C4-2B (cell line): Measurements from ENCODE around the gene LRMDA.

Experiments used
- CTCF ChIP-seq: fragments of 450-650 bp; conservative IDR thresholded peaks from 2 replicates; pipeline ENCODE4 v1.5.1; 2017; ENCODE audit warnings: mild to moderate bottlenecking
- ZFX ChIP-seq: fragments of 450-650 bp; IDR thresholded peaks from 2 replicates; pipeline ENCODE4 v1.6.1; 2017

GRCh38 chr10:75538144-75538543 lies 106.7 kb downstream of the LRMDA start:
- TF ChIP-seq CTCF, result no peak
- no peak for TF ChIP-seq ZFX
